K562 (cell line): Measurements from ENCODE around the gene UNC119. TPM values are rescaled to one million over a fixed set of nuclear protein-coding genes. Genes with fewer than 3 reads are reported as not detected.

Experiments used
- ATAC-seq: fragments of 200-7000 bp; cut with Tn5 transposase; 3 replicates; pipeline ENCODE4 v1.9.1; 2020; ENCODE audit warnings: moderate library complexity
- BruUV-seq: library from RNA; stranded (reverse); fragments of 400-500 nt; replicated peaks from 2 replicates; lab custom pipeline; 2021; lab: Mats Ljungman, UMichigan
- CTCF ChIA-PET: fragments of 300-600 bp; formaldehyde crosslinking; extraction: SDS; loops from one replicate; lab custom pipeline; 2021; ENCODE audit warnings: low intra/inter-chr PET ratio; lab: Yijun Ruan, JAX
- POLR2A ChIA-PET: fragments of 300-600, 350-650 bp; sonication (Branson Sonifier 250); formaldehyde crosslinking; extraction: SDS; loops from one replicate; lab custom pipeline; 2021; ENCODE audit warnings: antibody characterized with exemption, inconsistent platforms; lab: Yijun Ruan, JAX
- DNase-seq, 4 experiments: peaks; one replicate each; pipeline versions ENCODE4 v3.0.0 to v3.0.0-alpha.2; 2011 to 2018; ENCODE audit warnings: low spot score in 3 of 4, mixed read lengths in 3 of 4; ENCODE audit errors: extremely low read depth in 1 of 4
- FAIRE-seq: peaks from 2 replicates; lab custom pipeline; 2011; peaks lifted over from hg19 to GRCh38; lab: Jason Lieb, UNC
- H2AFZ ChIP-seq: 2 replicates; pipeline ENCODE4 v1.6.0; 2011; ENCODE audit warnings: low read depth, low read length, control low read depth, inconsistent platforms
- H3K27ac ChIP-seq: fragments of 200-600 bp; 3 replicates; pipeline ENCODE4 v1.8.0; 2011; ENCODE audit warnings: low read depth, mild to moderate bottlenecking, control low read depth, inconsistent platforms, low read length, moderate library complexity, mixed read lengths; ENCODE audit errors: extremely low read depth
- H3K27me3 ChIP-seq, 2 experiments: fragments of 300-600 bp in 1 of 2; 2 replicates in 1 of 2; 3 replicates in 1 of 2; pipeline versions ENCODE4 v1.6.0 to v1.8.0; 2011; ENCODE audit warnings: inconsistent platforms in 2 of 2, low read length in 2 of 2, mild to moderate bottlenecking in 1 of 2, mixed read lengths in 1 of 2, moderate library complexity in 1 of 2; ENCODE audit not compliant: control insufficient read depth in 2 of 2, insufficient read depth in 2 of 2
- H3K36me3 ChIP-seq: fragments of 300-600 bp; 3 replicates; pipeline ENCODE4 v1.8.0; 2011; ENCODE audit warnings: mild to moderate bottlenecking, low read length, inconsistent platforms; ENCODE audit not compliant: control insufficient read depth, insufficient read depth
- H3K4me1 ChIP-seq, 2 experiments: fragments of 200-600 bp in 1 of 2; replicated peaks in 1 of 2; 2 replicates in 1 of 2; 3 replicates in 1 of 2; pipeline versions ENCODE4 v1.5.1 to v1.8.0; 2011; ENCODE audit warnings: inconsistent platforms in 2 of 2, low read length in 2 of 2, mild to moderate bottlenecking in 1 of 2, mixed read lengths in 1 of 2, moderate library complexity in 1 of 2; ENCODE audit not compliant: control insufficient read depth in 2 of 2, insufficient read depth in 2 of 2
- H3K4me2 ChIP-seq: 2 replicates; pipeline ENCODE4 v1.6.1; 2011; ENCODE audit warnings: low read length, control low read depth, inconsistent platforms, mixed read lengths; ENCODE audit not compliant: insufficient read depth
- H3K4me3 ChIP-seq: fragments of 200-600 bp; sonication (generic), shearing (Covaris generic); 2 replicates; pipeline ENCODE4 v1.5.1; 2016; ENCODE audit warnings: control low read depth, inconsistent platforms
- H3K79me2 ChIP-seq: fragments of 200-600 bp; 3 replicates; pipeline ENCODE4 v1.8.0; 2011; ENCODE audit warnings: low read length, inconsistent platforms; ENCODE audit not compliant: control insufficient read depth, insufficient read depth
- H3K9ac ChIP-seq, 2 experiments: 2 replicates each; pipeline versions ENCODE4 v1.6.0 to v1.6.1; 2011; ENCODE audit warnings: low read depth in 2 of 2, low read length in 2 of 2, control low read depth in 1 of 2, inconsistent platforms in 1 of 2, mild to moderate bottlenecking in 1 of 2, mixed read lengths in 1 of 2; ENCODE audit not compliant: insufficient read depth in 1 of 2
- H3K9me1 ChIP-seq: one replicate; pipeline ENCODE4 v1.6.0; 2011; ENCODE audit warnings: inconsistent platforms, mild to moderate bottlenecking, low read length, moderate library complexity; ENCODE audit not compliant: control insufficient read depth, insufficient read depth
- H3K9me3 ChIP-seq: replicated peaks from 2 replicates; pipeline ENCODE4 v1.5.1; 2011; ENCODE audit warnings: low read depth, low read length, inconsistent platforms; ENCODE audit not compliant: control insufficient read depth, insufficient read depth
- H4K20me1 ChIP-seq: replicated peaks from 2 replicates; pipeline ENCODE4 v1.6.1; 2011; ENCODE audit warnings: low read length, inconsistent platforms, mixed read lengths; ENCODE audit not compliant: control insufficient read depth, insufficient read depth
- BRF1 ChIP-seq: IDR thresholded peaks from 3 replicates; pipeline ENCODE4 v1.6.1; 2011; ENCODE audit warnings: borderline replicate concordance, mild to moderate bottlenecking; ENCODE audit not compliant: insufficient read length; ENCODE audit errors: extremely low read depth
- C11orf30 ChIP-seq: fragments of 450-650 bp; IDR thresholded peaks from 2 replicates; pipeline ENCODE4 v1.6.1; 2016; ENCODE audit warnings: low read depth, mild to moderate bottlenecking
- GTF3C2 ChIP-seq: IDR thresholded peaks from 3 replicates; pipeline ENCODE4 v1.6.1; 2011; ENCODE audit warnings: borderline replicate concordance, mild to moderate bottlenecking, moderate library complexity; ENCODE audit not compliant: insufficient read length; ENCODE audit errors: extremely low read depth
- HDAC2 ChIP-seq: fragments of 450-650 bp; IDR thresholded peaks from 2 replicates; pipeline ENCODE4 v1.6.1; 2016; ENCODE audit warnings: mild to moderate bottlenecking
- JUNB ChIP-seq: fragments of 450-650 bp; formaldehyde crosslinking; conservative IDR thresholded peaks from 2 replicates; pipeline ENCODE4 v1.4.0; 2020; ENCODE audit warnings: mild to moderate bottlenecking
- MAFF ChIP-seq: IDR thresholded peaks from 2 replicates; pipeline ENCODE4 v1.6.1; 2012; ENCODE audit warnings: low read length, improper control_type of control experiment
- MAFG ChIP-seq: fragments of 450-650 bp; conservative IDR thresholded peaks from 2 replicates; pipeline ENCODE4 v1.6.1; 2016; ENCODE audit warnings: missing genetic modification characterization, missing compliant biosample characterization
- MBD2 ChIP-seq: sonication (generic); IDR thresholded peaks from 2 replicates; pipeline ENCODE4 v1.6.1; 2016; ENCODE audit warnings: low read depth, borderline replicate concordance
- MYBL2 ChIP-seq, 2 experiments: fragments of 450-650 bp in 1 of 2; sonication (generic) in 1 of 2; formaldehyde crosslinking in 1 of 2; IDR thresholded peaks; 2 replicates each; pipeline versions ENCODE4 v1.6.1 to v1.8.1; 2017 to 2022; ENCODE audit warnings: borderline replicate concordance in 1 of 2, inconsistent platforms in 1 of 2, low read depth in 1 of 2, mild to moderate bottlenecking in 1 of 2, missing genetic modification reagents in 1 of 2, moderate library complexity in 1 of 2
- NEUROD1 ChIP-seq: fragments of 150-350 bp; IDR thresholded peaks from 2 replicates; pipeline ENCODE4 v1.6.1; 2014; ENCODE audit warnings: borderline replicate concordance, low read length, low read depth; ENCODE audit not compliant: partially characterized antibody
- SMARCB1 ChIP-seq: IDR thresholded peaks from 2 replicates; pipeline ENCODE4 v1.6.1; 2011; ENCODE audit warnings: improper control_type of control experiment, low read depth; ENCODE audit not compliant: insufficient read length
- SMC3 ChIP-seq: conservative IDR thresholded peaks from 2 replicates; pipeline ENCODE4 v1.6.1; 2011; ENCODE audit warnings: low read depth, low read length, improper control_type of control experiment; ENCODE audit not compliant: insufficient read depth
- TARDBP ChIP-seq: fragments of 450-650 bp; IDR thresholded peaks from 2 replicates; pipeline ENCODE4 v1.6.1; 2016
- ZBTB8A ChIP-seq: fragments of 450-650 bp; IDR thresholded peaks from 2 replicates; pipeline ENCODE4 v1.6.1; 2018; ENCODE audit warnings: mild to moderate bottlenecking, moderate library complexity; ENCODE audit not compliant: partially characterized antibody
- ZFP30 ChIP-seq: fragments of 250-450 bp; sonication (Bioruptor Pico); IDR thresholded peaks from 2 replicates; pipeline ENCODE4 v1.8.0; 2022; ENCODE audit warnings: moderate library complexity, mild to moderate bottlenecking, inconsistent platforms, borderline replicate concordance
- ZFX ChIP-seq: sonication (generic); formaldehyde crosslinking; IDR thresholded peaks from 2 replicates; pipeline ENCODE4 v1.8.0; 2022; ENCODE audit warnings: mild to moderate bottlenecking, missing genetic modification reagents, moderate library complexity
- ZKSCAN3 ChIP-seq: fragments of 250-450 bp; sonication (Bioruptor Pico); IDR thresholded peaks from 2 replicates; pipeline ENCODE4 v1.4.0; 2020
- ZNF324 ChIP-seq: fragments of 250-450 bp; sonication (Bioruptor Pico); IDR thresholded peaks from 2 replicates; pipeline ENCODE4 v1.4.0; 2020; ENCODE audit warnings: mild to moderate bottlenecking
- ZNF79 ChIP-seq: fragments of 250-450 bp; sonication (Bioruptor Pico); IDR thresholded peaks from 2 replicates; pipeline ENCODE4 v1.4.0; 2020; ENCODE audit warnings: low read depth, mild to moderate bottlenecking, moderate library complexity
- WGBS: fragments of 100-300 bp; shearing (Covaris generic); methylation state at CpG from one replicate; pipeline ENCODE4 v1.1.6; 2016; ENCODE audit warnings: low coverage, mixed read lengths; ENCODE audit not compliant: insufficient coverage; ENCODE audit errors: missing lambda C conversion rate; 5-methylcytosine and 5-hydroxymethylcytosine counted together
- in situ Hi-C: fragments of 300-500 bp; cut with MboI; formaldehyde crosslinking; loops from 4 replicates; pipeline ENCODE4 v1.15.0; 2018; ENCODE audit warnings: inconsistent platforms, mixed read lengths
- intact Hi-C: fragments of 100-400 bp; cut with micrococcal nuclease; formaldehyde crosslinking; loops from 2 replicates; pipeline ENCODE4 v1.14.2; 2022
- polyA plus RNA-seq, 8 experiments: library from polyadenylated mRNA; depleted of rRNA in 4 of 8; stranded (reverse) in 5 of 8; unstranded in 3 of 8; fragments of >200 nt; fragmentation: Nextera tagmentation in 2 of 8; fragmentation: Illumina TruSeq in 1 of 8; extraction: Ambion mirVana in 2 of 8; extraction: Trizol in 1 of 8; gene quantifications; 2 replicates each; pipeline versions ENCODE4 v1.2.1 to v1.2.3, GENCODE V29; 2011 to 2014; ENCODE audit warnings: inconsistent platforms in 1 of 8, missing spikeins in 1 of 8
- total RNA-seq, 7 experiments: library from RNA; depleted of rRNA in 6 of 7; stranded (reverse); fragments of >200 nt in 6 of 7; fragmentation: Illumina TruSeq in 2 of 7; extraction: Trizol in 2 of 7; gene quantifications; 2 replicates each; pipeline versions ENCODE4 v1.2.1 to v1.2.3, GENCODE V29; 2011 to 2021; ENCODE audit warnings: low replicate concordance in 1 of 7
- TF ChIP-seq, protein P1 (sequence below): sonication (generic); formaldehyde crosslinking; IDR thresholded peaks from 2 replicates; pipeline ENCODE4 v1.8.0; 2022; ENCODE audit warnings: mild to moderate bottlenecking, missing genetic modification reagents

The UNC119 gene
- total and polyA plus RNA-seq, 9 of the 15 experiments (the other 6 are each of a cell fraction or from before 2014, with no cell fraction given) = 0.37 to 47.7 (median 16.3) TPM

GRCh38 chr17:28584434-28584833 is 32.0 kb upstream of the UNC119 start (continued):
- TF ChIP-seq GTF3C2 = no peak
- TF ChIP-seq ZNF79 (CRISPR knock-in tag) = no peak
- no peak for TF ChIP-seq ZNF324 (CRISPR knock-in tag)

DNA sequence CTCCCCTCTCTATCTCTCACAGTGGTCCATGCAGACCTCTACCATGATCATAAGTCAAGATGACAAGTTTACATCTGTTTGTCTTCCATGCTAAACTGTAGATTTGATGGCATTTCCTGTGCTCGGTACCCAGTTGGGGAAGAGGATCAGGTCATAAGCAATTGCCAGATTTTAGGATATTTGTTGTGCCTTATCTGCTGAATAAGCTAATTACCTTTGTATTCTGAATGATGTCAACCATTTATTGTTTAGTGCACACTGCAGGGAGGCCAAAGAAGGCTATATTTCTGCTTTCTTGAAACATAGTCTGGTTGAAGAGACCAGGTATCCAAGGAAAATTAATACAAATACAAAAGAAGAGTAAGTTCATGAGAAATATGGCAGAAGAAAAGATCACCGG is 30.1 kb upstream of the UNC119 start:
- 95% methylated on average over 2 of the region's 2 CpGs for WGBS
- H3K9me3 ChIP-seq = no peaks in the 10 kb centered on the region
- no peak for TF ChIP-seq SMARCB1
- TF ChIP-seq JUNB = no peak
- peak; percentile 60 for TF ChIP-seq MAFG (tag)
- no peak for TF ChIP-seq BRF1
- TF ChIP-seq ZFX = no peak
- no peak for TF ChIP-seq NEUROD1
- TF ChIP-seq MBD2 = no peak
- TF ChIP-seq ZFP30 (CRISPR knock-in tag) = no peak
- TF ChIP-seq HDAC2 = no peak
- peak; percentile 65 for TF ChIP-seq C11orf30
- TF ChIP-seq MAFF = peak; percentile 42; the same call in 1 of the 2 replicates
- TF ChIP-seq TARDBP = no peak
- TF ChIP-seq MYBL2 (IDR thresholded peaks at IDR 0.05; ENCODE audit: low read depth) = no peak
- no peak for TF ChIP-seq MYBL2 (CRISPR knock-in tag; IDR thresholded peaks at IDR 0.05; ENCODE audit: borderline replicate concordance)
- no peak for TF ChIP-seq SMC3
- TF ChIP-seq ZKSCAN3 = no peak
- TF ChIP-seq, protein P1, sequence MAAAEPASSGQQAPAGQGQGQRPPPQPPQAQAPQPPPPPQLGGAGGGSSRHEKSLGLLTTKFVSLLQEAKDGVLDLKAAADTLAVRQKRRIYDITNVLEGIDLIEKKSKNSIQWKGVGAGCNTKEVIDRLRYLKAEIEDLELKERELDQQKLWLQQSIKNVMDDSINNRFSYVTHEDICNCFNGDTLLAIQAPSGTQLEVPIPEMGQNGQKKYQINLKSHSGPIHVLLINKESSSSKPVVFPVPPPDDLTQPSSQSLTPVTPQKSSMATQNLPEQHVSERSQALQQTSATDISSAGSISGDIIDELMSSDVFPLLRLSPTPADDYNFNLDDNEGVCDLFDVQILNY (CRISPR knock-in tag) = no peak
- TF ChIP-seq ZBTB8A = no peak

More for the DNA sequence above, 30.1 kb upstream of the UNC119 start:
- peaks cover 2 to 4% of the 10 kb centered on the region in 2 experiments; a peak in 4 of 5 replicates for H3K4me1 ChIP-seq
- no peak overlapping the region for H3K27ac ChIP-seq
- no peak overlapping the region for H3K4me3 ChIP-seq
- FAIRE-seq = no peak
- H3K4me2 ChIP-seq = no peak overlapping the region
- in situ Hi-C loops = no loop called here
- ATAC-seq = no peak
- no peaks in the 10 kb centered on the region for H3K27me3 ChIP-seq
- H3K9me1 ChIP-seq = peaks cover 3% of the 10 kb centered on the region
- no peak overlapping the region for H2AFZ ChIP-seq
- intact Hi-C loops = no loop called here
- H3K79me2 ChIP-seq = no peaks in the 10 kb centered on the region
- BruUV-seq = no TSS peak
- POLR2A ChIA-PET = interaction anchor here (1.0 to 16.7 kb wide), 3 partner anchors 10 to 79 kb away, joined by 4 to 274 read pairs (median 26); partner anchors contain the start of genes PIGS, SDF2, SPAG5 and SUPT6H
- CTCF ChIA-PET = no interaction called here
- H4K20me1 ChIP-seq = no peaks in the 10 kb centered on the region
- H3K9ac ChIP-seq = no peak overlapping the region
- H3K36me3 ChIP-seq = peaks cover 95% of the 10 kb centered on the region
- no peak for DNase-seq
